ENCODE data around the gene SHROOM3.

DNA sequence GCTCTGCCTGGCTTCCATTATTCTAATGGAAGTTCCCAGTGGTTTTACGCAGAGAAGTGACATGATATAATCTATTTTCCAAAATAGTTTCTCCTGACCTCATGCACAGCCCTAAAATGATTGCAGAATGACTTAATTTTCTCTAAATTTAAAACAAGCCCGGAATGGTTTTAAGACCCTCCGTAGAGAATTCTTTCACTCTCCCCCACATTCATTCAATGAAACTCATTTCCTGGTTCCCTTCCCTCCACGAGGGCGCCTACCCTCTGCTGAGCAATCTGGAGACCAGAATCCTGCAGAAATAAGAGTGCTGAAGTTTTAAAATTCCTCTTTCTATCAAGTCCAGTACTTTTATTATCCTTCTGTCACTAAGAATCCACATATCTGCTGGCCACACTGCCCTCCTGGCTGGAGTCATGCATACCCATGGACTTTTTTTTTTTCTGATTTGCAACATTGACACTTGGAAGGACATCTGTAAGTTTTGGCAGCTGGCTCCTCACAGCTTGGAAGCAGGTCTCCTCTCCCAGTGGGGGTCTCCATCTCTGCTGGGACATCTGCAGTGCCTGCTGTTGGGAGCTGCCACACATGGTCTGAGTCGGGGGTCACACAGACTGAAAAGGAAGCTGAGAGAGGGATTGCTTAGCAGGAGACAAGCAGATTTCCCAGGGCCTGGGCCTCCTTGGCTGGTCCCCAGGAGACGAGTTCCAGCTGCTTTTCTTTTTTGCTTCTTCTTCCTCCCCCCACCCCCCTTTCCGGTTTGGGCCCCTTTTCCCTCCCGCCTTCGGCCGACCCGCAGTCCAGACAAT, 376.8 kb downstream of the SHROOM3 start:
- TF ChIP-seq, protein P1, sequence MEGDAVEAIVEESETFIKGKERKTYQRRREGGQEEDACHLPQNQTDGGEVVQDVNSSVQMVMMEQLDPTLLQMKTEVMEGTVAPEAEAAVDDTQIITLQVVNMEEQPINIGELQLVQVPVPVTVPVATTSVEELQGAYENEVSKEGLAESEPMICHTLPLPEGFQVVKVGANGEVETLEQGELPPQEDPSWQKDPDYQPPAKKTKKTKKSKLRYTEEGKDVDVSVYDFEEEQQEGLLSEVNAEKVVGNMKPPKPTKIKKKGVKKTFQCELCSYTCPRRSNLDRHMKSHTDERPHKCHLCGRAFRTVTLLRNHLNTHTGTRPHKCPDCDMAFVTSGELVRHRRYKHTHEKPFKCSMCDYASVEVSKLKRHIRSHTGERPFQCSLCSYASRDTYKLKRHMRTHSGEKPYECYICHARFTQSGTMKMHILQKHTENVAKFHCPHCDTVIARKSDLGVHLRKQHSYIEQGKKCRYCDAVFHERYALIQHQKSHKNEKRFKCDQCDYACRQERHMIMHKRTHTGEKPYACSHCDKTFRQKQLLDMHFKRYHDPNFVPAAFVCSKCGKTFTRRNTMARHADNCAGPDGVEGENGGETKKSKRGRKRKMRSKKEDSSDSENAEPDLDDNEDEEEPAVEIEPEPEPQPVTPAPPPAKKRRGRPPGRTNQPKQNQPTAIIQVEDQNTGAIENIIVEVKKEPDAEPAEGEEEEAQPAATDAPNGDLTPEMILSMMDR (IDR thresholded peaks at IDR 0.05), result no peak
- TF ChIP-seq POLR2A (IDR thresholded peaks at IDR 0.05), result no peak

All from Peyer's patch (tissue), 4 donors.